ENCODE data around the gene ZFP57. TPM values are rescaled to one million over a fixed set of nuclear protein-coding genes. Genes with fewer than 3 reads are reported as not detected.

ZFP57 gene
- total and polyA plus RNA-seq, 2 of the 13 experiments (the other 11 are each of a cell fraction or from before 2014, with no cell fraction given): not detected

DNA sequence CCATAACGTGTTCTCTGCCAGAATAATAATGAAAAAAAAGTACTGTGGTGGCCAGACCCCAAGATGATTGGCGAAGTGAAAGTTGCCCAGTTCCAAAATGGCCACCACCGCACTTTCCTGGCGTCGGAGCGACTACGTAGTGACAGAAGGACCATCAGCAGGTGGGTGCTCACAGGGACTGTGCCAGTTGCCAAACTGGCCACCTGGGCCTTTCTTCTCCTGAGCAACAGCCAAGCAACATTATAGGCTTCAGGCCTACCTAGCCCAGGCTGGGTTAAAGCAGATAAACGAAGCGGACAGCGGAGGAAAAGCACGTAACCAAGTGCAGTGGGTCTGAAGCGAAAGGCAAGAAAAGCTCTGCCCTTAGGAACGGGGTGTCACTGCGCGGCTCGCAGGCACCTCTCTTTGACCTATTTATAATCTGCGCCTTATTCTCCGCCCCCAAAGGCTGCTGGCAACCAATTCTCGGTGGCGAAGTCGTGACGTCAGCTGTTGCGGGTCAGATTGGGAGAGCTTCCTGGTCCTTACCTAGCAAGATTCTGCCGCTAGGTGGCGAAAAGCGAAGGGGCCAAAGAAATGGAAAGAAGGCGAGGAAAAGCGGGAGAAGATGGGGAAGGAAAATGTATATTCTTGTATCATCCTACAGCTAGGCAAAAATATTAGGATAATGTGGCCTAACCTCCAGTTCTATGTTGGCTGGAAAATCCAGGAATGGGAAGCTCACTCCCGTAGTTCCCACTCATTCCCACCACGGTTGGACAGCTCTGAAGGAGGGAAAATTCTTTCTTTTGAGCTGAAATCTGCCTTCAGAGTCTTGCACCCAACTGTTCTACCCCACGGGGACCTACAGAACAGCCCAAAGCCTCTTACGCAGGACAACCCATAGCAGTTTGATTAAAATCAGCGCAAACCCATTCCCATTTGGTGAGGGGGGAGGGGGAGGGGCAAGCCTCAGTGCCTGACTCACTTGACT, 31.0 kb downstream of the ZFP57 start (continued):
- TF ChIP-seq, protein P1, sequence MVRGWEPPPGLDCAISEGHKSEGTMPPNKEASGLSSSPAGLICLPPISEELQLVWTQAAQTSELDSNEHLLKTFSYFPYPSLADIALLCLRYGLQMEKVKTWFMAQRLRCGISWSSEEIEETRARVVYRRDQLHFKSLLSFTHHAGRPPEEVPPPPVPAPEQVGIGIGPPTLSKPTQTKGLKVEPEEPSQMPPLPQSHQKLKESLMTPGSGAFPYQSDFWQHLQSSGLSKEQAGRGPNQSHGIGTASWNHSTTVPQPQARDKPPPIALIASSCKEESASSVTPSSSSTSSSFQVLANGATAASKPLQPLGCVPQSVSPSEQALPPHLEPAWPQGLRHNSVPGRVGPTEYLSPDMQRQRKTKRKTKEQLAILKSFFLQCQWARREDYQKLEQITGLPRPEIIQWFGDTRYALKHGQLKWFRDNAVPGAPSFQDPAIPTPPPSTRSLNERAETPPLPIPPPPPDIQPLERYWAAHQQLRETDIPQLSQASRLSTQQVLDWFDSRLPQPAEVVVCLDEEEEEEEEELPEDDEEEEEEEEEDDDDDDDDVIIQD (CRISPR knock-in tag; IDR thresholded peaks at IDR 0.05; ENCODE audit: low read depth): 0 out of 2 replicates have a peak, but pooled peaks have one; percentile 42
- TF ChIP-seq SP1 (IDR thresholded peaks at IDR 0.05): no peak
- TF ChIP-seq SP1 (CRISPR knock-in tag; IDR thresholded peaks at IDR 0.05): no peak
- TF ChIP-seq FUBP1 (CRISPR knock-in tag; IDR thresholded peaks at IDR 0.05; ENCODE audit: borderline replicate concordance): peak; percentile 60; the same call in 1 of the 2 replicates
- no peak for TF ChIP-seq PAWR (CRISPR knock-in tag; IDR thresholded peaks at IDR 0.05; ENCODE audit: borderline replicate concordance)
- peak; percentile 77 for TF ChIP-seq BHLHE40 (IDR thresholded peaks at IDR 0.05; ENCODE audit: low read length)
- TF ChIP-seq TARDBP (CRISPR knock-in tag; IDR thresholded peaks at IDR 0.05): peak; percentile 63; the same call in 1 of the 2 replicates
- TF ChIP-seq NFRKB (IDR thresholded peaks at IDR 0.05): no peak
- 0 out of 2 replicates have a peak, but pooled peaks have one; percentile 72 for TF ChIP-seq ZNF160 (CRISPR knock-in tag; IDR thresholded peaks at IDR 0.05)
- TF ChIP-seq POLR2A (IDR thresholded peaks at IDR 0.05; ENCODE audit: insufficient read depth in 1 of 2, low read depth in 2 of 2, low read length in 2 of 2): peak; percentile 34 to 65; a peak in 1 of 4 replicates
- TF ChIP-seq SP4 (CRISPR knock-in tag; IDR thresholded peaks at IDR 0.05): peak; percentile 61
- TF ChIP-seq ZNF644 (CRISPR knock-in tag; IDR thresholded peaks at IDR 0.05; ENCODE audit: low read depth): peak; percentile 23; the same call in 1 of the 2 replicates
- TF ChIP-seq RFX5 (IDR thresholded peaks at IDR 0.05; ENCODE audit: low read depth, low read length): peak; percentile 100
- peak; percentile 100 for TF ChIP-seq DRAP1 (CRISPR knock-in tag; IDR thresholded peaks at IDR 0.05)
- peak; percentile 44; the same call in 1 of the 2 replicates for TF ChIP-seq ISL2 (CRISPR knock-in tag; IDR thresholded peaks at IDR 0.05)
- TF ChIP-seq DR1 (CRISPR knock-in tag; IDR thresholded peaks at IDR 0.05): peak; percentile 94
- 0 out of 2 replicates have a peak, but pooled peaks have one; percentile 65 for TF ChIP-seq TBP (CRISPR knock-in tag; IDR thresholded peaks at IDR 0.05)
- no peak for TF ChIP-seq ZFP62 (CRISPR knock-in tag; IDR thresholded peaks at IDR 0.05)
- TF ChIP-seq KLF13 (CRISPR knock-in tag; IDR thresholded peaks at IDR 0.05): no peak
- TF ChIP-seq, protein P2, sequence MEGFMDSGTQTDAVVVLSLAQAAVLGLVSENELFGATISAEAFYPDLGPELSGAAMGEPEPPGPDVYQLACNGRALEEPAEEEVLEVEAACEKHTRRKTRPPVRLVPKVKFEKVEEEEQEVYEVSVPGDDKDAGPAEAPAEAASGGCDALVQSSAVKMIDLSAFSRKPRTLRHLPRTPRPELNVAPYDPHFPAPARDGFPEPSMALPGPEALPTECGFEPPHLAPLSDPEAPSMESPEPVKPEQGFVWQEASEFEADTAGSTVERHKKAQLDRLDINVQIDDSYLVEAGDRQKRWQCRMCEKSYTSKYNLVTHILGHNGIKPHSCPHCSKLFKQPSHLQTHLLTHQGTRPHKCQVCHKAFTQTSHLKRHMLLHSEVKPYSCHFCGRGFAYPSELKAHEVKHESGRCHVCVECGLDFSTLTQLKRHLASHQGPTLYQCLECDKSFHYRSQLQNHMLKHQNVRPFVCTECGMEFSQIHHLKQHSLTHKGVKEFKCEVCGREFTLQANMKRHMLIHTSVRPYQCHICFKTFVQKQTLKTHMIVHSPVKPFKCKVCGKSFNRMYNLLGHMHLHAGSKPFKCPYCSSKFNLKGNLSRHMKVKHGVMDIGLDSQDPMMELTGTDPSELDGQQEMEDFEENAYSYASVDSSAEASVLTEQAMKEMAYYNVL (CRISPR knock-in tag; IDR thresholded peaks at IDR 0.05; ENCODE audit: borderline replicate concordance): no peak; the same call in 1 of the 2 replicates
- TF ChIP-seq ZNF772 (CRISPR knock-in tag; IDR thresholded peaks at IDR 0.05): no peak
- peak; percentile 22; the same call in 1 of the 2 replicates for TF ChIP-seq UBTF (CRISPR knock-in tag; IDR thresholded peaks at IDR 0.05)
